GM23338 (cell line): Measurements from ENCODE around the gene LAMA1. TPM values are rescaled to one million over a fixed set of nuclear protein-coding genes. Genes with fewer than 3 reads are reported as not detected.

Source experiments
- ATAC-seq: fragments of 200-7000 bp; cut with Tn5 transposase; 3 replicates; pipeline ENCODE4 v1.9.1; 2020
- DNase-seq: peaks from one replicate; pipeline ENCODE4 v3.0.0-alpha.2; 2015; ENCODE audit warnings: low spot score
- H2AFZ ChIP-seq: fragments of 200-600 bp; sonication (generic); 2 replicates; pipeline ENCODE4 v1.8.0; 2016; ENCODE audit warnings: antibody characterized with exemption, mild to moderate bottlenecking, moderate library complexity
- H3F3A ChIP-seq: fragments of 200-600 bp; sonication (generic); replicated peaks from 2 replicates; pipeline ENCODE4 v1.8.0; 2017; ENCODE audit warnings: antibody characterized with exemption, mixed run types, low read depth
- H3K27ac ChIP-seq: fragments of 200-600 bp; sonication (generic); 2 replicates; pipeline ENCODE4 v1.6.1; 2016; ENCODE audit warnings: low read depth
- H3K27me3 ChIP-seq: fragments of 200-600 bp; sonication (generic); 2 replicates; pipeline ENCODE4 v1.8.0; 2016; ENCODE audit warnings: mild to moderate bottlenecking, mixed run types, moderate library complexity; ENCODE audit not compliant: insufficient read depth
- H3K36me3 ChIP-seq: fragments of 200-600 bp; sonication (generic); 2 replicates; pipeline ENCODE4 v1.8.0; 2016; ENCODE audit warnings: mild to moderate bottlenecking; ENCODE audit not compliant: insufficient read depth
- H3K4me1 ChIP-seq: fragments of 200-600 bp; sonication (generic); 2 replicates; pipeline ENCODE4 v1.8.0; 2016; ENCODE audit warnings: mild to moderate bottlenecking, moderate library complexity; ENCODE audit not compliant: insufficient read depth
- H3K4me2 ChIP-seq: fragments of 200-600 bp; sonication (generic); 2 replicates; pipeline ENCODE4 v1.7.1; 2017; ENCODE audit warnings: mixed run types
- H3K4me3 ChIP-seq: fragments of 200-600 bp; sonication (generic); 2 replicates; pipeline ENCODE4 v1.6.1; 2016; ENCODE audit warnings: mixed run types
- H3K79me2 ChIP-seq: fragments of 200-600 bp; sonication (generic); replicated peaks from 2 replicates; pipeline ENCODE4 v1.8.0; 2017; ENCODE audit warnings: mild to moderate bottlenecking; ENCODE audit not compliant: insufficient read depth
- H3K9me2 ChIP-seq: fragments of 200-600 bp; sonication (generic); 2 replicates; pipeline ENCODE4 v1.8.0; 2017; ENCODE audit not compliant: insufficient read depth
- H4K20me1 ChIP-seq: fragments of 200-600 bp; sonication (generic); replicated peaks from 2 replicates; pipeline ENCODE4 v1.8.0; 2017; ENCODE audit warnings: mild to moderate bottlenecking; ENCODE audit not compliant: insufficient read depth
- H3K27ac Mint-ChIP-seq: 2 replicates; pipeline ENCODE4 v1.8.0; 2020; ENCODE audit warnings: inconsistent platforms, mild to moderate bottlenecking, moderate library complexity, mixed read lengths
- H3K27me3 Mint-ChIP-seq: 3 replicates; pipeline ENCODE4 v1.8.0; 2022; ENCODE audit warnings: low read depth, mild to moderate bottlenecking, moderate library complexity, mixed read lengths, inconsistent platforms; ENCODE audit not compliant: insufficient read depth, poor library complexity
- H3K36me3 Mint-ChIP-seq: 3 replicates; pipeline ENCODE4 v1.8.0; 2021; ENCODE audit warnings: low read depth, mild to moderate bottlenecking, inconsistent platforms, moderate library complexity, mixed read lengths
- H3K4me1 Mint-ChIP-seq: 3 replicates; pipeline ENCODE4 v1.8.0; 2020; ENCODE audit warnings: mild to moderate bottlenecking, inconsistent platforms, mixed read lengths
- H3K4me3 Mint-ChIP-seq: 3 replicates; pipeline ENCODE4 v1.8.0; 2021; ENCODE audit warnings: moderate library complexity, mild to moderate bottlenecking, inconsistent platforms, mixed read lengths
- H3K9me3 Mint-ChIP-seq: 3 replicates; pipeline ENCODE4 v1.8.0; 2020; ENCODE audit warnings: moderate library complexity, mild to moderate bottlenecking, inconsistent platforms, mixed read lengths
- CREB1 ChIP-seq: fragments of 250-450 bp; sonication (Bioruptor Pico); IDR thresholded peaks from 2 replicates; pipeline ENCODE4 v1.5.0; 2020; ENCODE audit warnings: low read depth, mild to moderate bottlenecking, moderate library complexity
- EZH2 ChIP-seq: fragments of 200-600 bp; sonication (generic); IDR thresholded peaks from one replicate; pipeline ENCODE4 v1.8.0; 2017; ENCODE audit warnings: antibody characterized with exemption, mild to moderate bottlenecking, low read depth; ENCODE audit not compliant: unreplicated experiment
- EZH2phosphoT487 ChIP-seq: fragments of 200-600 bp; sonication (generic); IDR thresholded peaks from one replicate; pipeline ENCODE4 v1.8.1; 2018; ENCODE audit warnings: antibody characterized with exemption; ENCODE audit not compliant: unreplicated experiment
- JUNB ChIP-seq: IDR thresholded peaks from one replicate; pipeline ENCODE4 v1.6.1; 2016; ENCODE audit warnings: antibody characterized with exemption; ENCODE audit not compliant: unreplicated experiment
- NANOG ChIP-seq: IDR thresholded peaks from 2 replicates; pipeline ENCODE4 v1.6.1; 2016; ENCODE audit warnings: antibody characterized with exemption, borderline replicate concordance
- POLR2AphosphoS5 ChIP-seq: IDR thresholded peaks from 2 replicates; pipeline ENCODE4 v1.6.1; 2016; ENCODE audit warnings: antibody characterized with exemption, low read depth
- STAT1 ChIP-seq: IDR thresholded peaks from one replicate; pipeline ENCODE4 v1.6.1; 2016; ENCODE audit warnings: antibody characterized with exemption; ENCODE audit not compliant: unreplicated experiment
- ZNF114 ChIP-seq: fragments of 250-450 bp; sonication (Bioruptor Pico); IDR thresholded peaks from 2 replicates; pipeline ENCODE4 v1.5.0; 2020; ENCODE audit warnings: mild to moderate bottlenecking, moderate library complexity
- ZNF331 ChIP-seq: fragments of 250-450 bp; sonication (Bioruptor Pico); IDR thresholded peaks from 2 replicates; pipeline ENCODE4 v1.5.0; 2020; ENCODE audit warnings: low read depth, mild to moderate bottlenecking, moderate library complexity
- polyA plus RNA-seq: library from polyadenylated mRNA; unstranded; fragments of >200 nt; fragmentation: Nextera tagmentation; extraction: Ambion mirVana; gene quantifications from 2 replicates; pipeline ENCODE4 v1.2.1, GENCODE V29; 2016
- total RNA-seq: library from RNA; depleted of rRNA; stranded (reverse); fragments of >200 nt; shearing (Covaris generic); gene quantifications from 2 replicates; pipeline ENCODE4 v1.2.3, GENCODE V29; 2014
- TF ChIP-seq, protein P1 (sequence below), 2 experiments: fragments of 200-600 bp in 1 of 2; sonication (generic) in 1 of 2; conservative IDR thresholded peaks; 2 replicates each; pipeline versions ENCODE4 v1.5.1 to v1.6.1; 2016 to 2017; ENCODE audit warnings: antibody characterized with exemption in 2 of 2, low read depth in 2 of 2, mild to moderate bottlenecking in 2 of 2, moderate library complexity in 1 of 2
- TF ChIP-seq, protein P2 (sequence below): IDR thresholded peaks from one replicate; pipeline ENCODE4 v1.6.1; 2018; ENCODE audit warnings: antibody characterized with exemption; ENCODE audit not compliant: unreplicated experiment

Gene LAMA1
- total and polyA plus RNA-seq, 2 experiments from 2014 or later = 14.8 to 52.3 TPM

DNA sequence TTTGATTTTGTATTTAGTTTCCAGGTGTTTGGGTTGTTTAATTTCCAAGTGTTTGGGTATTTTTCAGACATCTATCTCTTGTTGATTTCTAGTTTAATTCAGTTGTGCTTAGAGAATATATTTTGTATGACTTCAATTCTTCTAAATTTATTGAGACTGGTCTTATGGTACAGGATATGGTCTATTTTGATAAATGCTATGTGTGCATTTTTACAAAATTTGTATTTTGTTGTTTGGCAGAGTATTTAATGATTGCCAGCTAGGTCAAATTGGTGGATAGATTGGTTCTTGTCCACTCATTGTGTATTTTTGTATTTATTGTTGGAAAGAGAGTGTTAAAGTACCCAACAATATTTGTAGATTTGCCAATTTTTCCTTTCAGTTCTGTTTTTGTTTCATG, 23.7 kb upstream of the LAMA1 start (continued):
- TF ChIP-seq, protein P1, sequence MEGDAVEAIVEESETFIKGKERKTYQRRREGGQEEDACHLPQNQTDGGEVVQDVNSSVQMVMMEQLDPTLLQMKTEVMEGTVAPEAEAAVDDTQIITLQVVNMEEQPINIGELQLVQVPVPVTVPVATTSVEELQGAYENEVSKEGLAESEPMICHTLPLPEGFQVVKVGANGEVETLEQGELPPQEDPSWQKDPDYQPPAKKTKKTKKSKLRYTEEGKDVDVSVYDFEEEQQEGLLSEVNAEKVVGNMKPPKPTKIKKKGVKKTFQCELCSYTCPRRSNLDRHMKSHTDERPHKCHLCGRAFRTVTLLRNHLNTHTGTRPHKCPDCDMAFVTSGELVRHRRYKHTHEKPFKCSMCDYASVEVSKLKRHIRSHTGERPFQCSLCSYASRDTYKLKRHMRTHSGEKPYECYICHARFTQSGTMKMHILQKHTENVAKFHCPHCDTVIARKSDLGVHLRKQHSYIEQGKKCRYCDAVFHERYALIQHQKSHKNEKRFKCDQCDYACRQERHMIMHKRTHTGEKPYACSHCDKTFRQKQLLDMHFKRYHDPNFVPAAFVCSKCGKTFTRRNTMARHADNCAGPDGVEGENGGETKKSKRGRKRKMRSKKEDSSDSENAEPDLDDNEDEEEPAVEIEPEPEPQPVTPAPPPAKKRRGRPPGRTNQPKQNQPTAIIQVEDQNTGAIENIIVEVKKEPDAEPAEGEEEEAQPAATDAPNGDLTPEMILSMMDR (conservative IDR thresholded peaks at IDR 0.05; ENCODE audit: low read depth in 2 of 2) = no peak
- no peak for TF ChIP-seq POLR2AphosphoS5
- TF ChIP-seq JUNB = no peak

DNA sequence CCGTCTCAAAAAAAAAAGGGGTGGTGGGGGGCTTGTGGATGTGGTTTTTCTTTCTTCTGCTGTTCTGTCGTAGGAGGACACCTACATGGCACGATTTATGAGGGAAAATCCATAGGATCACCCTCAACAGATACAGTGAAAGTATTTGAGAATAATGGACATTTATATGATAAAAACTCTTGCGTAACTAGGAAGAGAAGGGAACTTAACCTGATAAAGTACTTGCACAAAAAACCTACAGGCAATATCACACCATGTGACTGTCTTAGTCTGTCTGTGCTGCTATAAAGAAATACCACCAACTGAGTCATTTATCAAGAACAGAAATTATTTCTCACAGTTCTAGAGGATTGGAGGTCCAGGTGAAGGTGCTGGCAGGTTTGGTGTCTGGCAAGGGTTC, 21.8 kb upstream of the LAMA1 start:
- Histone ChIP-seq H3K27me3 (no peaks in the 10 kb centered on the region), H3K4me1 (no peaks in the 10 kb centered on the region), H3K27ac (no peak overlapping the region), H3K9me2 (no peaks in the 10 kb centered on the region), H3K4me2 (no peak overlapping the region), H4K20me1 (no peaks in the 10 kb centered on the region; the same call in 1 of the 2 replicates), H3K79me2 (no peaks in the 10 kb centered on the region), H3K4me3 (no peak overlapping the region), H2AFZ (no peak overlapping the region), H3F3A (no peaks in the 10 kb centered on the region), H3K36me3 (no peaks in the 10 kb centered on the region)
- H3K9me3 Mint-ChIP-seq = no peaks in the 10 kb centered on the region; the same call in 2 of the 3 replicates
- DNase-seq = no peak
- H3K36me3 Mint-ChIP-seq = no peaks in the 10 kb centered on the region
- H3K27ac Mint-ChIP-seq = no peak overlapping the region
- H3K27me3 Mint-ChIP-seq = no peaks in the 10 kb centered on the region
- H3K4me3 Mint-ChIP-seq = no peak overlapping the region
- H3K4me1 Mint-ChIP-seq = no peaks in the 10 kb centered on the region
- TF ChIP-seq EZH2phosphoT487 (no peak), NANOG (no peak), ZNF114 (CRISPR knock-in tag) (no peak)
- TF ChIP-seq, protein P2, sequence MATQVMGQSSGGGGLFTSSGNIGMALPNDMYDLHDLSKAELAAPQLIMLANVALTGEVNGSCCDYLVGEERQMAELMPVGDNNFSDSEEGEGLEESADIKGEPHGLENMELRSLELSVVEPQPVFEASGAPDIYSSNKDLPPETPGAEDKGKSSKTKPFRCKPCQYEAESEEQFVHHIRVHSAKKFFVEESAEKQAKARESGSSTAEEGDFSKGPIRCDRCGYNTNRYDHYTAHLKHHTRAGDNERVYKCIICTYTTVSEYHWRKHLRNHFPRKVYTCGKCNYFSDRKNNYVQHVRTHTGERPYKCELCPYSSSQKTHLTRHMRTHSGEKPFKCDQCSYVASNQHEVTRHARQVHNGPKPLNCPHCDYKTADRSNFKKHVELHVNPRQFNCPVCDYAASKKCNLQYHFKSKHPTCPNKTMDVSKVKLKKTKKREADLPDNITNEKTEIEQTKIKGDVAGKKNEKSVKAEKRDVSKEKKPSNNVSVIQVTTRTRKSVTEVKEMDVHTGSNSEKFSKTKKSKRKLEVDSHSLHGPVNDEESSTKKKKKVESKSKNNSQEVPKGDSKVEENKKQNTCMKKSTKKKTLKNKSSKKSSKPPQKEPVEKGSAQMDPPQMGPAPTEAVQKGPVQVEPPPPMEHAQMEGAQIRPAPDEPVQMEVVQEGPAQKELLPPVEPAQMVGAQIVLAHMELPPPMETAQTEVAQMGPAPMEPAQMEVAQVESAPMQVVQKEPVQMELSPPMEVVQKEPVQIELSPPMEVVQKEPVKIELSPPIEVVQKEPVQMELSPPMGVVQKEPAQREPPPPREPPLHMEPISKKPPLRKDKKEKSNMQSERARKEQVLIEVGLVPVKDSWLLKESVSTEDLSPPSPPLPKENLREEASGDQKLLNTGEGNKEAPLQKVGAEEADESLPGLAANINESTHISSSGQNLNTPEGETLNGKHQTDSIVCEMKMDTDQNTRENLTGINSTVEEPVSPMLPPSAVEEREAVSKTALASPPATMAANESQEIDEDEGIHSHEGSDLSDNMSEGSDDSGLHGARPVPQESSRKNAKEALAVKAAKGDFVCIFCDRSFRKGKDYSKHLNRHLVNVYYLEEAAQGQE = no peak
- ATAC-seq = no peak

DNA sequence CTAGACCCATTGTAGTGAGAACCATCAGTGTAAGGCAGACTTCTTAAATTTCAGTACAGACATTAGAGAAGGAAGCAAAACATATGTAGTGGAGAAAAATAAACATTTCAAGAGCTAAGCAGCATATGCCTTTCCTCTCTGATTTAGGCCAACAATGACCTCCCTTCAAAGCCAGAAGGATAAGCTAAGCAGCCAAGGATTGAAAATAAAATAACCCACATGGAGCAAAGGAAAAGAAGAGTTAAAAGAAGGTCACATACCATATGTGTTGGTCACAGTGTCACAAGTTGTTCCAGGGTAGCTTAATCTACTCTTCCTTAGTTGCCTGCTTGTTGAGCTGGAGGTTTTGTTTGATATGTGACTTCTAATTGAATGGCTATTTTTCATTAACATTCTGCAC, 15.6 kb upstream of the LAMA1 start:
- Mint-ChIP-seq H3K9me3 (no peaks in the 10 kb centered on the region), H3K4me3 (no peak overlapping the region), H3K36me3 (no peaks in the 10 kb centered on the region), H3K27ac (no peak overlapping the region), H3K4me1 (no peaks in the 10 kb centered on the region; the same call in 2 of the 3 replicates), H3K27me3 (no peaks in the 10 kb centered on the region)
- no peaks in the 10 kb centered on the region for H3K36me3 ChIP-seq
- H3K27me3 ChIP-seq = no peaks in the 10 kb centered on the region
- no peaks in the 10 kb centered on the region for H3K79me2 ChIP-seq
- H4K20me1 ChIP-seq = no peaks in the 10 kb centered on the region; the same call in 1 of the 2 replicates
- ATAC-seq = no peak
- no peak overlapping the region for H2AFZ ChIP-seq
- H3K9me2 ChIP-seq = 0 out of 2 replicates have a peak, but pooled peaks cover 5% of the 10 kb centered on the region
- no peaks in the 10 kb centered on the region for H3F3A ChIP-seq
- DNase-seq = no peak
- no peak overlapping the region for H3K4me3 ChIP-seq
- H3K4me2 ChIP-seq = no peak overlapping the region
- H3K27ac ChIP-seq = no peak overlapping the region
- no peaks in the 10 kb centered on the region for H3K4me1 ChIP-seq
- TF ChIP-seq, protein P1 (conservative IDR thresholded peaks at IDR 0.05; ENCODE audit: low read depth in 2 of 2) = no peak
- no peak for TF ChIP-seq STAT1
- no peak for TF ChIP-seq POLR2AphosphoS5
- no peak for TF ChIP-seq EZH2phosphoT487
- TF ChIP-seq EZH2 = no peak
- TF ChIP-seq, protein P2 = no peak
- TF ChIP-seq ZNF114 (CRISPR knock-in tag) = no peak
- TF ChIP-seq CREB1 (CRISPR knock-in tag) = no peak
- no peak for TF ChIP-seq ZNF331 (CRISPR knock-in tag)
